NCI-H1436 treated with DMSO at 0.1 percent for 48 hours (cell line): ENCODE results near the gene MAEL.

Experiments
- DNase-seq: peaks from one replicate; lab custom pipeline; 2025; lab: John Stamatoyannopoulos, UW

The MAEL gene

GRCh38 chr1:167056529-167057231 lies 67.6 kb downstream of the MAEL start:
- DNase-seq: peak; percentile 83

GRCh38 chr1:167057241-167057688 lies 68.2 kb downstream of the MAEL start:
- peak; percentile 83 for DNase-seq

DNA sequence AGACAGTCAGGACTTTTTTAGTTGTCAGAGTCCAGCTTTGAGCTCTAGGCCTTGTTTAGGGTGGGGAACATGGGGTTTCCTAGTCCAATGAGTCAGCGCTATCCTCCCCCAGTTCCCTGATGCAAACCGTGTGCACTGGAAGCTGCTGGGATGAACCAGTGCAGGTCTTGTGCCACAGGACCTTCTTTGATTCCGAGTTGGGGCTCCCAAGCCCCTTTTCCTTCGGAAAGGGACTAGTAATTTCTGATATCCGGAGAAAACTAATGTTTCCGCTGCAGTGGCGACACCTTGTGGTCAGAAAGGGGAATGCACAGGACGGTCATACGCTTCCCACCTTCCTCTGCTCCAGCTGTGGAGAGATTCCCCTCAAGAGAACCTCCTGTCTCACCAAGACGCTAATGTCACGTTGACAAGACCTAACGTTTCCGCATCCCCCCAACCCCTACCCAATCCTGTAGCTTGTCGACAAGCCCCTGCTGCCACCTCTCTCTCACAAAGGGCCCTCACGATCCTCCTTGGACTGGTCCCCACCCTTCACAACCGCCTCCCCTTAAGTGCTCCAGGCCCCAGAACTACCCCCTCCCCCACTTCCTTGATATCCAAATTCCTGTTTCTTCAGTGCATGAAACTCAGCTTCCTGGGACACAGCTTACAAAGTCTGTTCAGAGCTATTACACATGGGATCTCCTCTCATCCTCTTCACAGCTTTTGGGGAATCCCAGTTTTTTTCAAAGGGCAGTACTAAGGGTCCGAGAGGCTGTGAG lies 70.1 kb downstream of the MAEL start:
- no peak for DNase-seq

- DNase-seq: no peak
These were observed 70.7 kb downstream of the MAEL start for GRCh38 chr1:167059809-167060107.

DNA sequence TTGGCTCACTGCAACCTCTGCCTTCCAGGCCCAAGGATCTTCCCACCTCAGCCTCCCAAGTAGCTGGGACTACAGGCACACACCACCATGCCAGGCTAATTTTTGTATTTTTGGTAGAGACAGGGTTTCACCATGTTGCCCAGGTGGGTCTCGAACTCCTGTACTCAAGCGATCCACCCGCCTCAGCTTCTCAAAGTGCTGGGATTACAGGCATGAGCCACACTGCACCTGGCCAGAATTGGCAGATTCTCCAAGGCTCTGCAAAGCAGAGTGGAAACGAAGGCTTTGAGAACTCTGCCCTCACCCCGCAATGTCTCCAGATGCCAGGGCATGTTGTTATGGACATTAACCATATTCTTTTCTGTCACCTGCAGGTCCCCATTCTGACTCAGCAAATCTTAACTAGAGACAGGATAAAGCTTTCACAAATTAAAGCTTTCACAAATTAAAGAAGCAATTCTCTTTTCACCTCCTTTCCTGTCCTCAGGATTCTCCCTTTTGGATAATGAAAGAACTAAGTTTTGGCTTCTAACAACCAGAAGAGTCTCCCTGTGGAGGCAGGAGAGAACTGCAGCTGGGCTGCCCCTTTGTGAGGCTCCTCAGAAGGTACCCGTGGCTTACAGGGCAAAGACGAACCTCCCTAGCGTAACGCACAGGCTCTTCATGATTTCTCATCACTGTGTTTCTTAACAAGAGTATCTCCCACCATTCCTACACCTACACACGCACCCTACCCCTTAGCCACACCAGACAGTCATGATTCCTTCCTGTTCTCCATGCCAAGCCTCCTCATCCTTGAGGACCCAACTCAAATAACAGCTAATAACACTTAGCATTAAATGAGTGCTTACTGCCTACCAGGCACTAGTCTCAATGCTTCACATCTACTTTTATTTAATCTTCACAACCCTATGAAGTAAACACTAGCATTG lies 71.3 kb downstream of the MAEL start:
- DNase-seq: no peak

DNA sequence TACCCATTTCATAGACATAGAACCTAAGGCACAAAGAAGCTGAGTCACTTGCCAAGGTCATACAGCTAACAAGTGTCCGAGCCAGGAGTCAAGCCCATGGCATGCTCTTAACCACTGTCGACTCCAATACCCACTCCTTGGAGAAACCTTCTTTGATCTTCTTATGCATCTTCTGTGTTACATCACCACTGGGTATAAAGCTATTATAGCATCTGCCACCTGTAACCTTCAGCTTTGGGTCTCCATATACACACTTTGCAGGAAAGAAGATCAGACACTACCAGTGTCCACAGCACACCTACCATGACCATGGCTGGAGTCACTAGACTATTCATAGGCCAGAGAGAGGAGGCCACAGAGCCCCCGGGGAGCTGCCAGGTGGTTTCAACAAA lies 72.0 kb downstream of the MAEL start:
- no peak for DNase-seq

- no peak for DNase-seq
These were observed 75.5 kb downstream of the MAEL start for GRCh38 chr1:167064621-167065020.

GRCh38 chr1:167065471-167065870 lies 76.4 kb downstream of the MAEL start:
- no peak for DNase-seq

GRCh38 chr1:167066333-167067122 lies 77.4 kb downstream of the MAEL start:
- no peak for DNase-seq

DNA sequence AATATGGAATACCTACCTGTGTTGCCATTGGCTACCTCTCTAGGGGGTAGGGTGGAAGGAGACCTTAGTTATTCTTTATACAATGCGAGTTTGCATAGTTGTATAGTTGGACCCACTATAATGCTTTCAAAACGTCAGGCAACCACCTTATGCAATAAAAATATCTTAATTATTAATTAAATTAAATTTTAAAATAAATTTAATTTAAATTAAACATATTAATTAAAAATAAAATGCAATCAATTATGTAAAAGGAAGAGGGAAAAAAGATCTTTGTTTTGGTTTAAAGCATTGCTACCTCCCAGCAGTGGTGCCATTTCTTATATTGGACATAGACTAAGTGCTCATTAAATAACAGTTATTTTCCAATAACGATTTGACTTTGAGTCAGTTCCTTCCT lies 78.8 kb downstream of the MAEL start:
- DNase-seq: no peak

GRCh38 chr1:167068761-167069160 lies 79.7 kb downstream of the MAEL start:
- DNase-seq: no peak

DNA sequence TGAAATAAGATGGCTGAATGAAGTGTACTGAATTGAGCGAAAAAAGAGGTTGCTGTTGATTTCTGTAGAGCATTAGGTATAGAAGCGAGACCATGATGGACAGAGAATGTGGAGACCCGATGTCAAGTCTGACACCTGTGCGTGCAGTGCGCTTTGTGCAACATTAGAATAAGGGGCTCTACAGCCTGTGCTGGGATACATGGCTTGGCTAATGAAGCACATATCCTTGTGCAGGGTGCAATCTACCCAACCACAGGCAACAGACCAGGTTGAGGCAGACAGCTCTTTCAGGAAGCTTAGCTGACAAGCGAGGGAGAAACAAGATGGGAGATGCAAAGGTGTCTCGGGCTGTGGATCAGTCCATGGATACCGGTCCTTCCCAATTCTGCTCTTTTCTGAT lies 82.2 kb downstream of the MAEL start:
- no peak for DNase-seq
